Inflammatory macrophage treated with lipopolysaccharide for 1 hour (primary cell): ENCODE results near the gene TMEM178A.
"Not testable (repeated sequence)": the region's sequence is repeated elsewhere in the genome, so short reads cannot be mapped to it uniquely, and the experiment has no call there.

ENCODE experiments used
- DNase-seq, 2 donors: peaks; one replicate each; pipeline ENCODE4 v3.0.0-alpha.2; 2020 to 2022

TMEM178A gene

DNA sequence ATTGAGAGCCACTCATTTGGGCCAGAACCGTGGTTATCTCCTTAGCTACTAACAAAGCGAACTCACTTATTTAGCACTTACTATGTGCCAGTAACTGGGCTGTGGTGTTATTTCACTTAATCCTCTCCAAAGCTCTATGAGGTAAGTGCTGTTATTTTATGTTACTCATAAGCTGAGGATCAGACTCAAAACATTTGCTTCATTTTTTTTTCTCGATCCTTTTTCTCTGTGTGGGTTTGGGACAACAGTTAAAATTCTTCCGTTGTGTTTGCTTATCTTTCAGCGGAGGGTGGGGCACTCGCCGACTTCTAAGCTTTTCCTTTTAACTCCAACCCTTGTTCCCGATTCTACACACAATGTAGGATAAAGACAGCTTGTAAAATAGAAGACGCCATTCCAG is 52.8 kb downstream of the TMEM178A start:
- DNase-seq: no peak

DNA sequence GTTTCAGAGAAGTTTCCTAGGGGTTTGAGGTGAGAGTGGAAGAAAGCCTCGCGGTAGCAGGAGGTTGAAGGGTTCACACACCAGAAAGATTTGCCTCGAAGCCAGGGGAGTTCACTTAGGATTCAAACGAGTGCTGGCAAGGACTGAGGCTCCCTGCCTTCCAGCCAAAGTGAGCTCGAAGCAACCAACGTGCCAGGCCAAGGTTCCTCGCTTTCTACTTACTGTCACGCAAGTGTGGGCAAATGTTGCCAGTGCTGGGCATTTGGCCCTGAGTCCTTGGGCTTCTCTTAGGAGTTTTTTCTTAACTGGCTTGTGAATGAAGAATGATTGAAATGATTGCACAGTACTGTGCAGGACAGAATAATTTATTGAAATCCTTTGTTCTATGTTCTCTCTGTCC is 53.6 kb downstream of the TMEM178A start:
- no peak for DNase-seq

DNA sequence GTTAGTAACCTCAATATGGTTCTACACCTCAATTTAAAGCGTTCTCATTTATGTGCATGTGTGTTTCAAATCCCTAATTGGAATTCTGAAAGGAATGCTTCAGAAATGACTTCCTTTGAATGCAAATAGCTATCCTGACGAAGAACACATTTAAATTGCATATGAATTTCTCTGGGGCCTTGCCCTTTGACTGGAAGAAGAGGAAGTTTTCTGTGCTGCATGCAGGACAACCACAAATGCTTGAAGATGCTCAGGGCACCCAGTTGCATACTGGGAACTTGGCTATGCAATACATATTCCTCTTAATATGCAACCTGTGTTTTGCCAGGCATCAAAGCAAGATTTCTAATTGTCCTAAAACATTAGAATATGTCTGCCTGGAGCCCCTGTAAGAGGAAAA is 55.3 kb downstream of the TMEM178A start:
- DNase-seq: no peak

DNA sequence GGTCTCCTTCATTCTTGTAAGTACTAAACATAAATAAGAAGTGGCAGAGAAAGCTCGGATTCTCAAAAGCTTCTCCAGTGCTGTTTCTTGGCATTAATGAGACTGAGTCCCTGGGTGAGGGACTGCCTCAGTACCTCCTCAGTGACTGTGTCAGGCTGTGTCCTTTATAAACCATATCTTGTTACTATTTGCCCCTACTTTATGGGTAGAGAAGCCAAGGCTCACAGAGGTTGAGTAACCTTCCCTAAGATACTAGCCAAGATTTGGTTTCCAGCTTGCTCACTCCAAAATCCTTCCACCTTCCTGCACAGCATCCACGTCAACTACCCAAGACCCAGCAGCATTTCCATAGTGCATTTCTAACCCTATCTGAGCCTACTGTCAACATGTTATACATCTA is 57.8 kb downstream of the TMEM178A start:
- no peak for DNase-seq

DNA sequence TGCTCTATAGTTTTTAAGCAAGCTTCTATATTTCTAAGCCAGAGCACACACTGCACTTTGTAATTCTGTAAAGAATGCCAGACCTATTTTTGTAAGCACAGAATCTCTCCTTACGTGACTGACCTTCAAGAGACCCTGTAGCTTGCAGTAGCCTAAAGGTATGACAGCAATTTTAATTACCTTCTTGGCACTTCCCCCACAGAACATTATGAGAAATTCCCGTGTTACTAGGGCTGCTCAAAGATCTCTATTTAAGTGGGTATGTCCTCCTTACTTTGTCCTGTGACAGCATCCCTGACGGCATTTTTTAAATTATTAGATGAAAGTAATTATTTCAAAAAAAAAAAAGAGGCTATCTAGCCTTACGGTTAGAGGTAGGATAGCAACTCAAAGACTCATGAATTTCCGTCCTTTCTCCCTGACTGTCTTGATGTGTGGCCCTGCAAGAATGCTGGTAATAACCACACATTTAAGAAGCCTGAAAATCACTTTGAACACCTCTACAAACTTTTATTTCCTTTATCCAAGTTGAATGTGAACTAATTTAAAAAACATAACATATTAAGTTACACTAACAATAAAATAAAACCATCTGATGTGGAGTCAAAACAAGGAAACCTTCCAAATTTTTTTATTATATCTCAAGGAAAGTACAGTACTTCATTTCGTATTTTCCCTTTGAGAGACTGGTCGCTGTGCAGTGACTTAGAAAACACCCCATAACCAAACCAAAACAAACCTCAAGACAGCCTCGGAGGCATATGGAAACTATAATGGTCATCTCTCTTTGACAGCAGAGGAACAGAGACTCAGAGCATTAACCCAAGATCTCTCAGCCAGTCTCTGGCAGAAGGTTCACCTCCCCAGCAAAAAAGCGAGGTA is 58.5 kb downstream of the TMEM178A start:
- DNase-seq: no peak

DNA sequence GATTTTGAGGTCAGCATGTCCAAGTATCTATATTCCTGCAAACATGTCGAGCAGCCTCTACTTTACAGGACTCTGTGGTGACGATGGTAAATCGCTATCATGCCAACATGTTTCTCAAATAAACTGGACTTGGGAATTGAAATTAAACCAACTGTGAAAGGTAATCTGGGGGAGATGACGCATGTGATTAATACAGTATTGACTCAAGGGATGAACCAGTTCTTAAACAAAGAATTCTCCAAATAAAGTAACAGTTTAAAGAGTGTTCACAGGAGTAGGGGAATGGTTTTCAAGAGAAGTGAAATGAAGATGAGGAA is 59.1 kb downstream of the TMEM178A start:
- no peak for DNase-seq

GRCh38 chr2:39725401-39725800 is 59.7 kb downstream of the TMEM178A start:
- no peak for DNase-seq

- DNase-seq: not testable (repeated sequence)
Measured at GRCh38 chr2:39728085-39728484, 62.4 kb downstream of the TMEM178A start.

- peak; percentile 20 to 41 for DNase-seq
Measured at GRCh38 chr2:39728941-39729351, 63.2 kb downstream of the TMEM178A start.

DNA sequence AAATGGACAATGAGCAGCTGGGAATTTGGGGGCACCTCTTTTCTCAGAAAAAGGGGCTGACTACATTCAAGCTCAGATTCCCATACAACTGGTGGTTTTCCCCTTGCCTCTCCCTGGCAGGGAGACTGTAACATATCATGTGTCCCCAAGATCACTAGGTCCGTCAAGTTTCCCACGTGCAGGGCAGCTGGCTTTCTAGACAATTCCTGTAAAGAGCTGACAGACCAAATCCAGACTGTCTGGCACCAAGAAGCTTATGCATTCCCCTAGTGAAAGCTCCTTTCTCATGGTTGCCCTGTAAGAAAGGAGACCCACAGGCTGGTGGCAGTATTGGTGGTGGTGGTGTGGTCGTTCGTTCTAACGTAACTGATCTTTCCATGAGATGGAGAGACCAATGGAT is 64.6 kb downstream of the TMEM178A start:
- no peak for DNase-seq

DNA sequence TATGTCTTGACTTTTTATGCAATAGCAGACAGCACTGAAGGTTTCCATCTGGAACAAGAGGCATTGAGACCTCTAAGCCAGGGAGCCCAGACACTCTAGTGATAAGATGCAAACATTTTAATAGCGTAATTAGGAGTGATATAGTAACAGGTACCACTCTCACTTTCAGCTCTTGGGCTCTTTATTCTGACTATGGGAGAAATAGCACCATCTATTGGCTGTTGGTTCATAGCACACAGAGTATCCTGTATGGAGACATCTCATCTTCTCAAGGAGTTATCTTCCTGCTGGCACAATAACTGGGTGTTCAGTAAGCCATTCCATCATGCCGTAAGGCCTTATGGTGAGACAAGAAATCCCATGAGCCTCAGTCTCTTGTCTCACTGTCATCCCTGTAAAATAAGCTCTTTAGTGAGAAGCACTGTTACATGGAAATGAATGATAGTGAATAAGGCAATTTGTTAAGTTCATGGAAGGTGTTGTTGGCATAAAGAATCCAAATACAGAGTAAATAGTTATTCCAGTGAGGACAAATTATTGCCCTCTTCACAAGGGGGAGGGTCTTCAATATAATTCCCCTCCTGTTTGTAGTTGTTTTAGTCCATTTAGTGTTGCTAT is 65.1 kb downstream of the TMEM178A start:
- DNase-seq: peak; percentile 18 to 36

DNA sequence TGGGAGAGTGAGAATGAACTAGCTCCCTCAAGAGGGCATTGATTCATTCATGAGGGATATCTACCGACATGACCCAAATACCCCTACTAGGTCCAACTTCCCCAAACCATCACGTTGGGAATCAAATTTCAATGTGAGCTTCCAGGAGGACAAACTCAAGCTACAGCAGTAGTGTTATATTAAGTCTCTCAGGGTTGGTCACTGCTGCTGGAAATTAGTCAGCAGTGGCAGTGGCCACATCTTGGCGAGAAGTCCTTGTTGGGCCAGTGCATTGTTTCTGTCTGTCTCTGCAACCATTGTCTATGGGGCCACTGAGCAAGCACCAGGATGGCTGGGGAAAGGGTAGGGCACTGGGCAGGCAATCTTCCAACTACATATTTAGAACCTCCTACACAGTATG is 65.8 kb downstream of the TMEM178A start:
- DNase-seq: no peak

- DNase-seq: no peak
Measured at GRCh38 chr2:39732482-39732881, 66.8 kb downstream of the TMEM178A start.

DNA sequence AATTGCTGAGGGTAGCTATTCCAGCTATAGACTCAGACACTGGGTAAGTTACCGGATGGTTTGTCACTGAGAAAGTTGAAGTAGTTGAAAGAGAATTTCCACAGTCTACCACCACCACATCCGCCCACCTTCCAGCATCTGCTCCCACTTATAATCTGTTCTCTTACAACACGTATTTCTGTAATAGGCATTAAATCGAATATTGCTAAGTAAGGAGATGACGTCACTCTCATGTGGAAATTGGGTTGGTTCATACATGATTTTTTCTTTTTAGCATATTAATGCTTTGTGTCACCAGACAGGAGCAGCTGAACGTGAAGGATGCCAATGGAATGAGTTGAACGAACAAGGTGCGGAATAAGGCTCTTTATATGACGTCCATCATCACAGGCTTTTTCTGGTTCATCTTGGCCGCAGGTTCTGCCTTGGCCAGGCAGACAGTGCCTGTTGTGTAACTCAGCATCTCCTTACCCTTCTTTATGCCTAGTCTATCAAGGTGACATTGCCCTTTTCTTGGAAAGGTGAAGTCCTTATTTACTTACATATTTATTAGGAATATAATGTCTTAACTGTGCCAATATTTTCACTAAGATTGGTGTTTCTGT is 67.5 kb downstream of the TMEM178A start:
- DNase-seq: peak; percentile 68 to 81

GRCh38 chr2:39734445-39734844 is 68.7 kb downstream of the TMEM178A start:
- no peak for DNase-seq

DNA sequence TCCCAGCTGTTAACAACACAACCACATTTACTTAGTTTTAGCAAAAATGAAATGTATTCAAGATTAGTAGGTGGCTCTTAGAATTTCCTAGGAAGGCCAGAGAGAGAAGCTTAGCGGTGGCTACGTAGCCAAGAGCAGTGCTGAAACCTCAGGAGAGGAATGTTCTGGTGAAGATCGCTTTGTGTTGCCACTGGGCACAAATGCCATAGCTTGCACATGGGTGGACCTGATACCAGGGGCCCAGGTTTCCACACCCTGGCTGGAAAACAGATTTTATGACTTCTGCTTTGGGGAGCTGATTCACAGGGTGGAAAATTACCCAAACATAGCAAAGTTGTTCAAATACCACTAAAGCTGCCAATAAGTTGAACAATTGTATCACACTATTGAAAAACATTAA is 69.9 kb downstream of the TMEM178A start:
- peak; percentile 8 to 15 for DNase-seq

GRCh38 chr2:39736640-39737039 is 70.9 kb downstream of the TMEM178A start:
- DNase-seq: no peak

- DNase-seq: peak; percentile 49 to 63
Measured at GRCh38 chr2:39737661-39738060, 71.9 kb downstream of the TMEM178A start.

- peak in 1 of 2 donors; percentile 5 for DNase-seq
Measured at GRCh38 chr2:39738936-39739335, 73.2 kb downstream of the TMEM178A start.

DNA sequence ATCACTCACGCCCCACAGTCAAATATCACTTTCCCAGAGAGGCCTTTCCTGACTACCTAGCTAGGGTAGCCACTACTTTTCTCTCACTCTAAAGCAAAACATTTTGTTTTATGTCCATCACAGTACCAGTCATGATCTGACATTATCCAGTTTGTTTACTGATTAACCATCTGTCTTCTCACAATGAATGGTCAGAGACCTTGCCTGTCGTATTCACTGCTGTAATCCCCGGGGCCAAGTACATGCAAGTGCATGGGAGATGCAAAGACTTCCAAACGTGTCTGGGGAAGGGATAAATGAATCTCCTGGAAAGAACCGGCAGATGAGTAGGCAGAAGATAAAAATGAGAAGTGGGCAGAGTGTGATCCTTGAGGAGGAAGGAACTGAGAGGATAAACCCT is 73.7 kb downstream of the TMEM178A start:
- DNase-seq: no peak

- no peak for DNase-seq
Measured at GRCh38 chr2:39741871-39742270, 76.2 kb downstream of the TMEM178A start.

- DNase-seq: no peak
Measured at GRCh38 chr2:39743269-39743776, 77.6 kb downstream of the TMEM178A start.

- DNase-seq: no peak
Measured at GRCh38 chr2:39755466-39755865, 89.7 kb downstream of the TMEM178A start.

DNA sequence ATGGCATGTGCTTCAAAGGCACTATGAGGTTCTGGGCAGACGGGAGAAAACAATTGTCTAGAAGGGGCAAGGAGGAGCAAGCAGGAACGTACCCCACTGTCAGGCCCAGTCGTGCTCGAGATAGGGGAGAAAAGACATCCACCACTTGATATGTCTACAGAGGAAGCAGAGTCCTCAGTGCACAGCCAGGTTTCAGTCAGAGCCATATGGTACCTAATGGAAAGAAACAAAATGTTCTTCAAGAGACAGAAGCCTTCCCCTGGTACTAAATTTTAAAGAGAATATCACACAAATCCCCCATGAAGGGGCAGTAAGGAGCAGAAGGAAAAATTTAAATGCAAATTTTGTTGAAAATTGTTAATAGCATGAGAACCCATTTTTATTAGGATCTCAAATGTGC is 91.4 kb downstream of the TMEM178A start:
- DNase-seq: no peak
